ENCODE results near the gene NDUFAB1. TPM values are rescaled to one million over a fixed set of nuclear protein-coding genes. Genes with fewer than 3 reads are reported as not detected.
"Not testable (repeated sequence)": the region's sequence is repeated elsewhere in the genome, so short reads cannot be mapped to it uniquely, and the experiment has no call there.

The NDUFAB1 gene
- total RNA-seq, 2 donors from 2014 or later, result 27.0 to 30.8 TPM

GRCh38 chr16:23556881-23557778 is 39.0 kb downstream of the NDUFAB1 start, which contains the start of the genes EARS2 and UBFD1:
Gene EARS2 (minus strand): TSS chr16:23557350. CDS start chr16:23557343, 7 bp downstream.
Gene UBFD1 (plus strand): TSS chr16:23557727. CDS start chr16:23557743, 16 bp downstream.
- DNase-seq, result peak; percentile 83 to 87 (median 85)
- no peaks in the 10 kb centered on the region for H3K9me3 ChIP-seq (ENCODE audit: control insufficient read depth, low read length, poor library complexity, severe bottlenecking)
- peak within 1 kb of the TSS; percentile 95 for H3K27ac Mint-ChIP-seq
- H3K27me3 Mint-ChIP-seq, result no peaks in the 10 kb centered on the region
- H3K4me1 Mint-ChIP-seq, result peaks cover 20% of the 10 kb centered on the region
- no peaks in the 10 kb centered on the region for H3K36me3 Mint-ChIP-seq (ENCODE audit: low read depth)
- peak; percentile 90 for ATAC-seq
- H3K4me3 Mint-ChIP-seq, result peak within 1 kb of the TSS; percentile 94

DNA sequence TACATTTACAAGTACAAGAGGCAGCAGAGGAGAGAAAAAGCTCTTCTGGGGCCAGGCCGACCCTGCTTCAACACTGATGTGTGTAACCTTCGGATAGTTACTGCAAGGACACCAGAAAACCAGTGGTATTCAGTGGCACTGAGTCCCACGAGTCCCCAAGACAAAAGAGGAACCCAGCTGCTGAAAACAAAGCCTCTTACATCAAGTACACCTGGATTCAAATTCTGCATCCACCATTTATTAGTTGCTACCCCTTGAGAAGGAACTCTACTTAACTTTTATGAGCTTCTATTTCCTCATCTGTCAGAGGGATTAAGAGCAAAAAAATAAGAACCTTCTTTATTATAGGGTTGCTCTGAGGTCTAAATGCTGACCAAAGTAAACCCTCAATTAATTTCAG is 41.6 kb downstream of the NDUFAB1 start:
- Mint-ChIP-seq H3K36me3 (ENCODE audit: low read depth) (peaks cover 3% of the 10 kb centered on the region), H3K4me3 (no peak overlapping the region), H3K27me3 (no peaks in the 10 kb centered on the region), H3K4me1 (peaks cover 15% of the 10 kb centered on the region), H3K27ac (no peak overlapping the region)
- DNase-seq (no peak), ATAC-seq (no peak)
- H3K9me3 ChIP-seq (ENCODE audit: control insufficient read depth, low read length, poor library complexity, severe bottlenecking), result no peaks in the 10 kb centered on the region

DNA sequence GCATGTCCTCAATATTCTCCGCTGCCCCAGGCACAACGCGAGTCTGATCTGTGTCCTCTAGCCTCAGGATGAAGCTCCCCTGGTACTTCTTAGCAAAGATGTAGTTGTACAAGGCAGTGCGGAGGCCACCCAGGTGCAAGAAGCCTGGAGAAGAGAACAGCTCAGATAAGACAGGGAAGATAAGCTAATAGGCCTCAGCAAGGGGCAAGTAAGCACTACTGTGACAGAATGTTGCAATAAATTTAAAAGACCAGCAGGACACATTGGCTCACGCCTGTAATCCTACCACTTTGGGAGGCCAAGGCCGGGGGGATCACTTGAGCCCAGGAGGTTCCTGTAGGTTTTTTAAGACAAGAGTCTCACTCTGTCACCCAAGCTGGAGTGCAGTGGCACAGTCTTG is 44.0 kb downstream of the NDUFAB1 start:
- Mint-ChIP-seq H3K4me1 (peaks cover 16% of the 10 kb centered on the region), H3K4me3 (no peak overlapping the region), H3K27me3 (no peaks in the 10 kb centered on the region), H3K27ac (no peak overlapping the region), H3K36me3 (ENCODE audit: low read depth) (peaks cover 3% of the 10 kb centered on the region)
- H3K9me3 ChIP-seq (ENCODE audit: control insufficient read depth, low read length, poor library complexity, severe bottlenecking), result no peaks in the 10 kb centered on the region
- DNase-seq, result no peak
- ATAC-seq, result no peak

GRCh38 chr16:23549938-23550337 is 46.2 kb downstream of the NDUFAB1 start:
- H3K36me3 Mint-ChIP-seq (ENCODE audit: low read depth), result peaks cover 3% of the 10 kb centered on the region
- DNase-seq (no peak), ATAC-seq (no peak)

GRCh38 chr16:23544436-23544835 is 51.7 kb downstream of the NDUFAB1 start:
- no peaks in the 10 kb centered on the region for H3K9me3 ChIP-seq (ENCODE audit: control insufficient read depth, low read length, poor library complexity, severe bottlenecking)
- H3K27ac Mint-ChIP-seq, result no peak overlapping the region
- no peaks in the 10 kb centered on the region for H3K36me3 Mint-ChIP-seq (ENCODE audit: low read depth)
- no peak overlapping the region for H3K4me3 Mint-ChIP-seq
- no peak for ATAC-seq
- H3K27me3 Mint-ChIP-seq, result no peaks in the 10 kb centered on the region
- no peak for DNase-seq
- peaks cover 8% of the 10 kb centered on the region for H3K4me1 Mint-ChIP-seq

More at GRCh38 chr16:23549938-23550337, 46.2 kb downstream of the NDUFAB1 start:
- H3K4me3 Mint-ChIP-seq, result no peak overlapping the region
- H3K4me1 Mint-ChIP-seq, result peaks cover 10% of the 10 kb centered on the region
- H3K9me3 ChIP-seq (ENCODE audit: control insufficient read depth, low read length, poor library complexity, severe bottlenecking), result no peaks in the 10 kb centered on the region
- H3K27ac Mint-ChIP-seq, result no peak overlapping the region
- no peaks in the 10 kb centered on the region for H3K27me3 Mint-ChIP-seq

GRCh38 chr16:23540817-23541178 is 55.3 kb downstream of the NDUFAB1 start:
- H3K9me3 ChIP-seq (ENCODE audit: control insufficient read depth, low read length, poor library complexity, severe bottlenecking); H3K27me3 Mint-ChIP-seq; ATAC-seq; DNase-seq; H3K4me1 Mint-ChIP-seq; H3K27ac Mint-ChIP-seq; H3K4me3 Mint-ChIP-seq; H3K36me3 Mint-ChIP-seq (ENCODE audit: low read depth): not testable (repeated sequence)

- no peaks in the 10 kb centered on the region for H3K36me3 Mint-ChIP-seq (ENCODE audit: low read depth)
- H3K27ac Mint-ChIP-seq, result no peak overlapping the region
- DNase-seq (no peak), ATAC-seq (no peak)
- H3K4me1 Mint-ChIP-seq, result no peaks in the 10 kb centered on the region
- H3K9me3 ChIP-seq (ENCODE audit: control insufficient read depth, low read length, poor library complexity, severe bottlenecking), result no peaks in the 10 kb centered on the region
- H3K4me3 Mint-ChIP-seq, result no peak overlapping the region
- no peaks in the 10 kb centered on the region for H3K27me3 Mint-ChIP-seq
These were observed 55.9 kb downstream of the NDUFAB1 start for GRCh38 chr16:23539984-23540816.

GRCh38 chr16:23538919-23539278 is 57.2 kb downstream of the NDUFAB1 start:
- no peaks in the 10 kb centered on the region for H3K4me1 Mint-ChIP-seq
- no peak overlapping the region for H3K4me3 Mint-ChIP-seq
- no peaks in the 10 kb centered on the region for H3K9me3 ChIP-seq (ENCODE audit: control insufficient read depth, low read length, poor library complexity, severe bottlenecking)
- H3K36me3 Mint-ChIP-seq (ENCODE audit: low read depth), result no peaks in the 10 kb centered on the region
- DNase-seq, result no peak
- no peaks in the 10 kb centered on the region for H3K27me3 Mint-ChIP-seq
- no peak for ATAC-seq
- no peak overlapping the region for H3K27ac Mint-ChIP-seq

DNA sequence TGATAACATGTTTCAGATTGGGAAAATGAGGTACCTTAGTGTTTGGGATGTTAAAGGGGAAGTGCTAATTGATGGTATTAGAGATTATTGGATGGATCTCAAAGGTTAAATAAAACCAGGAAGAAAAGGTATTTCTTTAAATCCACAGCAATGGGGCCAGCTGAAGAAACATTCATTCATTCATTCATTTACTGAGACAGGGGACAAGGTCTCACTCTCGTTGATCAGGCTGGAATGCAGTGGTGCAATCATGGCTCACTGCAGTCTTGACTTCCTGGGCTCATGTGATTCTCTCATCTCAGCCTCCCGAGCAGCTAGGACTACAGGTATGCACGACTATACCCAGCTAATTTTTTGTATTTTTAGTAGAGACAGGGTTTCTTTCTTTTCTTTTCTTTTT is 58.7 kb downstream of the NDUFAB1 start:
- no peak overlapping the region for H3K27ac Mint-ChIP-seq
- no peaks in the 10 kb centered on the region for H3K9me3 ChIP-seq (ENCODE audit: control insufficient read depth, low read length, poor library complexity, severe bottlenecking)
- H3K4me1 Mint-ChIP-seq, result no peaks in the 10 kb centered on the region
- ATAC-seq, result no peak
- no peak for DNase-seq
- H3K27me3 Mint-ChIP-seq, result no peaks in the 10 kb centered on the region
- no peaks in the 10 kb centered on the region for H3K36me3 Mint-ChIP-seq (ENCODE audit: low read depth)
- no peak overlapping the region for H3K4me3 Mint-ChIP-seq

DNA sequence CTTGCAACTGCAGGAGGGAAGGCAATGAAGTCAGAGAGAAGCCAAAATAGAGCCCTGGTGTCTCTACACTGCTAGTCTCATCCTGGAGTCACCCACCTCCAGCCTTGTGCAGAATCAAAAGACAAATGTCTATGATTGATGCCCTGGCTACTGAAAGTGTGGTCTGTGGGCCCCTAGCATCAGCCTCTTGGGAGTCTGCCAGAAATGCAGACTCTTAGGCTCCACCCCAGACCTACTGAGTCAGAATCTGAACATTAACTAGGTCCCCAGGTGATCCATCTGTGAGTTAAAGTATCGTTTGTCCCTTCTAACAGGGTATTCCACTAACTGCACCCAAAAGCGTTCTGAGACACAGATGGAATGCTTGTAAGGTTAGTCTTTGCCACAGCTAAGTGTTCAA is 60.2 kb downstream of the NDUFAB1 start:
- DNase-seq (no peak), ATAC-seq (no peak)
- no peaks in the 10 kb centered on the region for H3K27me3 Mint-ChIP-seq
- H3K4me1 Mint-ChIP-seq, result no peaks in the 10 kb centered on the region
- H3K9me3 ChIP-seq (ENCODE audit: control insufficient read depth, low read length, poor library complexity, severe bottlenecking), result no peaks in the 10 kb centered on the region
- no peaks in the 10 kb centered on the region for H3K36me3 Mint-ChIP-seq (ENCODE audit: low read depth)
- no peak overlapping the region for H3K27ac Mint-ChIP-seq
- no peak overlapping the region for H3K4me3 Mint-ChIP-seq

DNA sequence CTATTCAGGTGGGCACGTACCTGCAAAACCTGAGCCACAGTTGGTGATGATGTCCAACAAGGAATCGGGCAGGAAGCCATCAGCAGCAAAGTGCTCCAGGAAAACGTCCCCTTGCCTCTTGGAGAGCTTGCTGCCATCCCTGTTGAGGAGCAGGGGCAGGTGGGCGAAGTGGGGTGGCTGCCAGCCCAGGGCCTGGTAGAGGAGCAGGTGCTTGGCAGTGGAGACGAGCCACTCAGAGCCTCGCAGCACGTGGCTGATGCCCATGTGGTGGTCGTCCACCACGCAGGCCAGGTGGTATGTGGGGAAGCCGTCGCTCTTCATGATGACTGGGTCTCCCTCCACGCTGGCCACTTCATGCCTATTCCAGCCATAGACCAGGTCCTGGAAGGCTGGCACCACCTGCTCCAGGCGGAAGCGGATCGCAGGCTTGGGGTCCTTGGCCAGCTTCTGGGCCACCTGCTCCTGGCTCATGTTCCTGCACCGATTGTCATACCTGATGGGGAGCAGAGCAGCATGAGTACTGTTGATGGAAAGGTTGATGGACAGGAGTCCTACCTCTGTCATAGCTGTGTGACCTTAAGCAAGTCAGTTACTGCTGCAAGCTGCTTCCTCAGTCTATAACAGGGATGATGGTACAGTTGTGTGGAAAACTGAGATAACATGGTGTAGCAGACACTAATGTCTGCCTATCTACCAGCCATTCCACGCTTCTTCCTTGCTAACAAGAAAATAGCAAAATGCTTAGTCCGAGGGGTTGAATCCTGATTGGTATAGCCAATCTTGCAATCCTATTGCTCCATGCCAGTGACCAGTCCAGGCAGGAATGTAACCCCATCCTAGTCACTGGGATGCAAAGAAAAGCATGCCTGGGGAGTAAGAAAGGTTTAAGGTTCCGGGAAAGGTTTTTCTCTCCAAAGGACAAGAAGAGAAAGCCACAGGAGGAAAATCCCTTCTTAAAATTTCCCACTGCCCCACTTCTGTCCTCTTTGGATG is 61.0 kb downstream of the NDUFAB1 start:
- Mint-ChIP-seq H3K27ac (no peak overlapping the region), H3K27me3 (no peaks in the 10 kb centered on the region), H3K4me3 (no peak overlapping the region), H3K36me3 (ENCODE audit: low read depth) (no peaks in the 10 kb centered on the region), H3K4me1 (no peaks in the 10 kb centered on the region)
- DNase-seq, result no peak
- H3K9me3 ChIP-seq (ENCODE audit: control insufficient read depth, low read length, poor library complexity, severe bottlenecking), result no peaks in the 10 kb centered on the region
- ATAC-seq, result no peak

DNA sequence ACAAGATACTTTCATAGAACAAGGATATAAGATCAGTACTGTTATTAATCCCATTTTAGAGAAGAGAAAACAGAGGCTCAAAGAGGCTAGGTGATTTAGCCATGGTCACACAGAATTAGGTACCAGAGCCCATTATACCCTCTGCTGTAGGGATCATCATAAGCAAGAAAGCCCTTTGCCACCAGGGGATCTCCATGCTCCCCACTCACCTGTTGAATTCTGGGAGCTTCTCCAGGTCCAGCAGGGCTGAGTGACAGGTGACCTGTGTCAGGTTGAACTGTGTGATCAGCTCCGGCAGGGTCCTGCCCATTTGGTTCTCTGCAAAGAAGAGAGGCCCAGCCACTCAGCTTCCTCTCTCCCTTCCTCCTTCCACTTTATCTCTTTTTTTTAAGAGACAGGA is 63.7 kb downstream of the NDUFAB1 start:
- ATAC-seq (no peak), DNase-seq (no peak)
- Mint-ChIP-seq H3K36me3 (ENCODE audit: low read depth) (no peaks in the 10 kb centered on the region), H3K27me3 (no peaks in the 10 kb centered on the region), H3K27ac (no peak overlapping the region), H3K4me1 (no peaks in the 10 kb centered on the region), H3K4me3 (no peak overlapping the region)
- H3K9me3 ChIP-seq (ENCODE audit: control insufficient read depth, low read length, poor library complexity, severe bottlenecking), result no peaks in the 10 kb centered on the region

Data from T-helper 17 cell (primary cell).